DOHH2 (cell line): ENCODE data around the gene SUGT1.

ENCODE experiments used
- H3F3A ChIP-seq: fragments of 200-600 bp; sonication (generic), shearing (Covaris generic); 2 replicates; pipeline ENCODE4 v1.6.0; 2016; ENCODE audit warnings: antibody characterized with exemption, mild to moderate bottlenecking; ENCODE audit not compliant: control insufficient read depth, insufficient read depth
- H3K27ac ChIP-seq: fragments of 200-600 bp; sonication (generic); 2 replicates; pipeline ENCODE4 v1.5.1; 2014; ENCODE audit warnings: low read depth, mild to moderate bottlenecking, low read length, moderate library complexity
- H3K27me3 ChIP-seq: fragments of 200-600 bp; sonication (generic); 2 replicates; pipeline ENCODE4 v1.6.1; 2014; ENCODE audit warnings: mild to moderate bottlenecking, low read length, mixed read lengths; ENCODE audit not compliant: control insufficient read depth
- H3K36me3 ChIP-seq: fragments of 200-600 bp; sonication (generic); 2 replicates; pipeline ENCODE4 v1.6.1; 2014; ENCODE audit warnings: mild to moderate bottlenecking, low read length, moderate library complexity, mixed read lengths; ENCODE audit not compliant: control insufficient read depth
- H3K4me1 ChIP-seq: fragments of 200-600 bp; sonication (generic); 2 replicates; pipeline ENCODE4 v1.6.1; 2014; ENCODE audit warnings: mild to moderate bottlenecking, low read length, mixed read lengths; ENCODE audit not compliant: control insufficient read depth
- H3K4me2 ChIP-seq: fragments of 200-600 bp; sonication (generic); 2 replicates; pipeline ENCODE4 v1.6.0; 2014; ENCODE audit warnings: mild to moderate bottlenecking, low read length, moderate library complexity
- H3K4me3 ChIP-seq: fragments of 200-600 bp; sonication (generic); 2 replicates; pipeline ENCODE4 v1.5.1; 2014; ENCODE audit warnings: mild to moderate bottlenecking, low read length, mixed read lengths
- H3K79me2 ChIP-seq: fragments of 200-600 bp; sonication (generic); 2 replicates; pipeline ENCODE4 v1.6.1; 2014; ENCODE audit warnings: mild to moderate bottlenecking, low read length, mixed read lengths; ENCODE audit not compliant: control insufficient read depth
- H3K9me2 ChIP-seq: fragments of 200-600 bp; sonication (generic); replicated peaks from 2 replicates; pipeline ENCODE4 v1.6.1; 2014; ENCODE audit warnings: mild to moderate bottlenecking, low read length, mixed read lengths; ENCODE audit not compliant: control insufficient read depth
- H3K9me3 ChIP-seq: fragments of 200-600 bp; sonication (generic); 2 replicates; pipeline ENCODE4 v1.6.1; 2014; ENCODE audit warnings: antibody characterized with exemption, low read length, mixed read lengths; ENCODE audit not compliant: control insufficient read depth, insufficient read depth
- H4K20me1 ChIP-seq: fragments of 200-600 bp; sonication (generic); 2 replicates; pipeline ENCODE4 v1.6.0; 2014; ENCODE audit warnings: low read depth, mild to moderate bottlenecking, antibody characterized with exemption, low read length, moderate library complexity; ENCODE audit not compliant: control insufficient read depth, insufficient read depth
- CTCF ChIP-seq: fragments of 200-600 bp; sonication (generic); IDR thresholded peaks from one replicate; pipeline ENCODE4 v1.5.1; 2014; ENCODE audit warnings: antibody characterized with exemption, mild to moderate bottlenecking, low read depth, low read length; ENCODE audit not compliant: poor library complexity, severe bottlenecking
- EZH2phosphoT487 ChIP-seq: fragments of 200-600 bp; sonication (generic); IDR thresholded peaks from 2 replicates; pipeline ENCODE4 v1.6.1; 2017; ENCODE audit warnings: borderline replicate concordance, mild to moderate bottlenecking, antibody characterized with exemption, low read length, moderate library complexity, mixed read lengths

The SUGT1 gene

GRCh38 chr13:52644108-52644507 is 8.5 kb upstream of the SUGT1 start:
- Histone ChIP-seq H3K36me3 (peaks cover 20% of the 10 kb centered on the region), H3K4me3 (no peak overlapping the region), H3K4me1 (no peaks in the 10 kb centered on the region), H3F3A (0 out of 2 replicates have a peak, but pooled peaks cover 2% of the 10 kb centered on the region), H3K79me2 (no peaks in the 10 kb centered on the region), H3K9me3 (no peaks in the 10 kb centered on the region), H3K4me2 (no peak overlapping the region), H3K27ac (no peak overlapping the region), H3K9me2 (no peaks in the 10 kb centered on the region), H4K20me1 (no peaks in the 10 kb centered on the region), H3K27me3 (no peaks in the 10 kb centered on the region)
- TF ChIP-seq CTCF (no peak), EZH2phosphoT487 (no peak)

- H3K36me3 ChIP-seq: peaks cover 32% of the 10 kb centered on the region
- H3K27me3 ChIP-seq: no peaks in the 10 kb centered on the region
- no peaks in the 10 kb centered on the region for H3K9me3 ChIP-seq
- no peak overlapping the region for H3K4me3 ChIP-seq
- H3K9me2 ChIP-seq: no peaks in the 10 kb centered on the region
- 0 out of 2 replicates have a peak, but pooled peaks cover 2% of the 10 kb centered on the region for H3F3A ChIP-seq
- H4K20me1 ChIP-seq: no peaks in the 10 kb centered on the region
- no peak overlapping the region for H3K4me2 ChIP-seq
- H3K4me1 ChIP-seq: peaks cover 10% of the 10 kb centered on the region
- no peak overlapping the region for H3K27ac ChIP-seq
- peaks cover 26% of the 10 kb centered on the region for H3K79me2 ChIP-seq
- TF ChIP-seq CTCF: no peak
- no peak for TF ChIP-seq EZH2phosphoT487
Measured at GRCh38 chr13:52646967-52647366, 5.7 kb upstream of the SUGT1 start.

GRCh38 chr13:52650731-52651130 is 1.9 kb upstream of the SUGT1 start:
- peak overlapping the region; percentile 86 for H3K4me3 ChIP-seq
- H3K4me1 ChIP-seq: peaks cover 31% of the 10 kb centered on the region
- TF ChIP-seq EZH2phosphoT487: no peak
- no peak for TF ChIP-seq CTCF
- no peak overlapping the region for H3K27ac ChIP-seq
- no peaks in the 10 kb centered on the region for H3K9me2 ChIP-seq
- H3K27me3 ChIP-seq: no peaks in the 10 kb centered on the region
- peaks cover 58% of the 10 kb centered on the region for H3K79me2 ChIP-seq
- peak overlapping the region; percentile 92 for H3K4me2 ChIP-seq
- H3K9me3 ChIP-seq: no peaks in the 10 kb centered on the region
- H3K36me3 ChIP-seq: peaks cover 55% of the 10 kb centered on the region
- H4K20me1 ChIP-seq: peaks cover 6% of the 10 kb centered on the region; the same call in 1 of the 2 replicates
- H3F3A ChIP-seq: 0 out of 2 replicates have a peak, but pooled peaks cover 2% of the 10 kb centered on the region
